CD4-positive, alpha-beta T cell (primary cell): ENCODE results near the gene TSPAN9. TPM values are rescaled to one million over a fixed set of nuclear protein-coding genes. Genes with fewer than 3 reads are reported as not detected.

ENCODE experiments used
- ATAC-seq: fragments of 200-7000 bp; cut with Tn5 transposase; one replicate; pipeline ENCODE4 v1.10.0; 2022; ENCODE audit warnings: mild to moderate bottlenecking; ENCODE audit not compliant: poor library complexity
- CTCF ChIA-PET: fragments of 350-600 bp; sonication (Branson Sonifier 250); formaldehyde crosslinking; loops from one replicate; lab custom pipeline; 2021; ENCODE audit warnings: antibody characterized with exemption, inconsistent platforms; lab: Charles Lee
- POLR2A ChIA-PET: fragments of 350-600 bp; sonication (Branson Sonifier 250); formaldehyde crosslinking; loops from one replicate; lab custom pipeline; 2021; ENCODE audit warnings: antibody characterized with exemption, inconsistent platforms; lab: Charles Lee
- DNase-seq, 14 experiments: peaks; one replicate each; pipeline ENCODE4 v3.0.0-alpha.2; 2013 to 2020; ENCODE audit warnings: mixed read lengths in 2 of 14
- H3K27ac ChIP-seq, 2 donors: one replicate each; pipeline versions ENCODE4 v1.5.1 to v1.7.0; 2013; ENCODE audit warnings: low read length in 2 of 2, low read depth in 1 of 2, mild to moderate bottlenecking in 1 of 2
- H3K27me3 ChIP-seq, 2 experiments: 1 replicate in 1 of 2; 2 replicates in 1 of 2; pipeline versions ENCODE4 v1.6.1 to v1.7.0; 2013; ENCODE audit warnings: low read length in 2 of 2, control low read depth in 1 of 2, mild to moderate bottlenecking in 1 of 2, moderate library complexity in 1 of 2; ENCODE audit not compliant: insufficient read depth in 2 of 2, control insufficient read depth in 1 of 2
- H3K36me3 ChIP-seq: one replicate; pipeline ENCODE4 v1.6.1; 2013; ENCODE audit warnings: low read length, control low read depth; ENCODE audit not compliant: insufficient read depth
- H3K4me1 ChIP-seq: one replicate; pipeline ENCODE4 v1.6.1; 2013; ENCODE audit warnings: low read length, control low read depth; ENCODE audit not compliant: insufficient read depth
- H3K4me3 ChIP-seq: one replicate; pipeline ENCODE4 v1.5.1; 2013; ENCODE audit warnings: mild to moderate bottlenecking, low read length, moderate library complexity
- H3K9me3 ChIP-seq, 2 experiments: 1 replicate in 1 of 2; 2 replicates in 1 of 2; pipeline versions ENCODE4 v1.6.1 to v1.7.0; 2013; ENCODE audit warnings: low read length in 2 of 2, mild to moderate bottlenecking in 2 of 2, control low read depth in 1 of 2, moderate library complexity in 1 of 2; ENCODE audit not compliant: control insufficient read depth in 1 of 2, insufficient read depth in 1 of 2
- H3K27ac Mint-ChIP-seq: one replicate; pipeline ENCODE4 v1.8.0; 2020; ENCODE audit warnings: mixed read lengths
- H3K27me3 Mint-ChIP-seq: one replicate; pipeline ENCODE4 v1.8.0; 2021; ENCODE audit warnings: mixed read lengths
- H3K36me3 Mint-ChIP-seq: one replicate; pipeline ENCODE4 v1.8.0; 2021; ENCODE audit warnings: low read depth, mixed read lengths
- H3K4me1 Mint-ChIP-seq: one replicate; pipeline ENCODE4 v1.8.0; 2021; ENCODE audit warnings: low read depth, mixed read lengths
- H3K4me3 Mint-ChIP-seq: one replicate; pipeline ENCODE4 v1.8.0; 2020; ENCODE audit warnings: mild to moderate bottlenecking, mixed read lengths
- H3K9me3 Mint-ChIP-seq: one replicate; pipeline ENCODE4 v1.8.0; 2020; ENCODE audit warnings: mixed read lengths
- CTCF ChIP-seq: fragments of 200-600 bp; IDR thresholded peaks from one replicate; pipeline ENCODE4 v1.8.0; 2022; ENCODE audit warnings: antibody characterized with exemption, mild to moderate bottlenecking
- intact Hi-C, 2 experiments: fragments of 100-400 bp; cut with DNase I in 1 of 2; cut with micrococcal nuclease in 1 of 2; formaldehyde crosslinking; loops; one replicate each; pipeline versions ENCODE4 v1.15.1 to v1.9.0; 2023 to 2025; cut with DNase I, micrococcal nuclease
- total RNA-seq, 174 experiments: library from RNA in 2 of 174; stranded (reverse) in 2 of 174; gene quantifications; one replicate each; pipeline ENCODE4 v1.2.3 and lab custom pipeline; 2021 to 2026

Gene TSPAN9
- total RNA-seq, 2 experiments from 2014 or later, result 0.82 to 1.3 TPM

GRCh38 chr12:3229577-3229976 is 152.4 kb downstream of the TSPAN9 start:
- DNase-seq, result no peak
- Mint-ChIP-seq H3K4me1 (no peaks in the 10 kb centered on the region), H3K27me3 (no peaks in the 10 kb centered on the region), H3K36me3 (no peaks in the 10 kb centered on the region), H3K9me3 (no peaks in the 10 kb centered on the region), H3K27ac (no peak overlapping the region), H3K4me3 (no peak overlapping the region)
- Histone ChIP-seq H3K27me3 (peaks cover 0 to 2% of the 10 kb centered on the region in 2 experiments), H3K27ac (no peak overlapping the region), H3K9me3 (peaks cover 7 to 8% of the 10 kb centered on the region in 2 experiments), H3K36me3 (no peaks in the 10 kb centered on the region), H3K4me3 (no peak overlapping the region), H3K4me1 (no peaks in the 10 kb centered on the region)
- TF ChIP-seq CTCF, result no peak
- ChIA-PET CTCF (no interaction called here), POLR2A (no interaction called here)
- ATAC-seq, result no peak
- intact Hi-C loops, result no loop called here

GRCh38 chr12:3230758-3231375 is 153.7 kb downstream of the TSPAN9 start:
- no peaks in the 10 kb centered on the region for H3K36me3 ChIP-seq
- no peak for TF ChIP-seq CTCF
- Mint-ChIP-seq H3K9me3 (no peaks in the 10 kb centered on the region), H3K4me3 (no peak overlapping the region), H3K27me3 (no peaks in the 10 kb centered on the region), H3K4me1 (no peaks in the 10 kb centered on the region), H3K36me3 (no peaks in the 10 kb centered on the region), H3K27ac (no peak overlapping the region)
- CTCF ChIA-PET, result no interaction called here
- no peak overlapping the region for H3K4me3 ChIP-seq
- intact Hi-C loops, result no loop called here
- H3K27ac ChIP-seq, result no peak overlapping the region
- POLR2A ChIA-PET, result no interaction called here
- no peaks in the 10 kb centered on the region for H3K4me1 ChIP-seq
- peaks cover 0 to 2% of the 10 kb centered on the region in 2 experiments for H3K27me3 ChIP-seq
- ATAC-seq (no peak), DNase-seq (no peak)
- H3K9me3 ChIP-seq, result peaks cover 7 to 8% of the 10 kb centered on the region in 2 experiments

- H3K4me3 Mint-ChIP-seq, result no peak overlapping the region
- Histone ChIP-seq H3K4me3 (no peak overlapping the region), H3K27ac (no peak overlapping the region), H3K36me3 (no peaks in the 10 kb centered on the region), H3K27me3 (peaks cover 1 to 2% of the 10 kb centered on the region in 2 experiments), H3K9me3 (peaks cover 7 to 8% of the 10 kb centered on the region in 2 experiments), H3K4me1 (no peaks in the 10 kb centered on the region)
- H3K4me1 Mint-ChIP-seq, result no peaks in the 10 kb centered on the region
- DNase-seq, result no peak
- no peak for TF ChIP-seq CTCF
- no peaks in the 10 kb centered on the region for H3K36me3 Mint-ChIP-seq
- no peak overlapping the region for H3K27ac Mint-ChIP-seq
- ChIA-PET CTCF (no interaction called here), POLR2A (no interaction called here)
- ATAC-seq, result no peak
- intact Hi-C loops, result no loop called here
- no peaks in the 10 kb centered on the region for H3K27me3 Mint-ChIP-seq
- H3K9me3 Mint-ChIP-seq, result no peaks in the 10 kb centered on the region
Observed at GRCh38 chr12:3231399-3231876, 154.3 kb downstream of the TSPAN9 start.
